Body of pancreas (tissue), 4 donors: Measurements from ENCODE around the gene SLC6A17.

Experiments used
- POLR2A ChIP-seq, 3 donors: fragments of 450-650 bp; IDR thresholded peaks; one replicate each; pipeline ENCODE4 v1.6.1; 2016; ENCODE audit warnings: antibody characterized with exemption in 3 of 3, mild to moderate bottlenecking in 2 of 3
- TF ChIP-seq, protein P1 (sequence below), 7 experiments: fragments of 450-650 bp in 4 of 7; fragments of 200-600 bp in 3 of 7; sonication (generic) in 3 of 7; IDR thresholded peaks; one replicate each; pipeline ENCODE4 v1.5.1; 2016 to 2019; ENCODE audit warnings: antibody characterized with exemption in 7 of 7

DNA sequence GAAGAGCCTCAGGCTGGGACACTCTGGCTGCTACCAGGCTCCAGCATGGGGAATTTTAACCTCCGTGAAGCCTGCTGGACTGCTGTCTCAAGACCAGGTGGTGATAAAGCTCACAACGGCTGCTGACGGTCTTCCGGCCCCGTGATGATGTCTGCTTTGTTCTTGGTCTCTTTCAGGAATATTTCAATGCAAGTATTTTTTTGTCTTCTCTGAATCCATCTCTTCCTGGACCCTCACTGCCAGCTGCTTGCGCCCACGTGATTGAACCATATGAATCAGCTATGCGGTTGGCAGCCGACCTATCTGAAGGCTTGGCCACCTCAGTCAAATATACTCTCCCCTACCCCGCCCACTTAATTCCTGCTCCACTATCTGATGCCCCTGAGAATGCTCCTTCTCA is 14.6 kb upstream of the SLC6A17 start:
- TF ChIP-seq, protein P1, sequence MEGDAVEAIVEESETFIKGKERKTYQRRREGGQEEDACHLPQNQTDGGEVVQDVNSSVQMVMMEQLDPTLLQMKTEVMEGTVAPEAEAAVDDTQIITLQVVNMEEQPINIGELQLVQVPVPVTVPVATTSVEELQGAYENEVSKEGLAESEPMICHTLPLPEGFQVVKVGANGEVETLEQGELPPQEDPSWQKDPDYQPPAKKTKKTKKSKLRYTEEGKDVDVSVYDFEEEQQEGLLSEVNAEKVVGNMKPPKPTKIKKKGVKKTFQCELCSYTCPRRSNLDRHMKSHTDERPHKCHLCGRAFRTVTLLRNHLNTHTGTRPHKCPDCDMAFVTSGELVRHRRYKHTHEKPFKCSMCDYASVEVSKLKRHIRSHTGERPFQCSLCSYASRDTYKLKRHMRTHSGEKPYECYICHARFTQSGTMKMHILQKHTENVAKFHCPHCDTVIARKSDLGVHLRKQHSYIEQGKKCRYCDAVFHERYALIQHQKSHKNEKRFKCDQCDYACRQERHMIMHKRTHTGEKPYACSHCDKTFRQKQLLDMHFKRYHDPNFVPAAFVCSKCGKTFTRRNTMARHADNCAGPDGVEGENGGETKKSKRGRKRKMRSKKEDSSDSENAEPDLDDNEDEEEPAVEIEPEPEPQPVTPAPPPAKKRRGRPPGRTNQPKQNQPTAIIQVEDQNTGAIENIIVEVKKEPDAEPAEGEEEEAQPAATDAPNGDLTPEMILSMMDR (IDR thresholded peaks at IDR 0.05) = no peak
- TF ChIP-seq POLR2A (IDR thresholded peaks at IDR 0.05) = no peak
